GM12878 (cell line): Measurements from ENCODE around the gene SLC9A3. TPM values are rescaled to one million over a fixed set of nuclear protein-coding genes. Genes with fewer than 3 reads are reported as not detected.

Source experiments
- ATAC-seq: fragments of 200-7000 bp; cut with Tn5 transposase; 3 replicates; pipeline ENCODE4 v1.9.1; 2020; ENCODE audit warnings: mild to moderate bottlenecking, moderate library complexity
- BruUV-seq: library from RNA; stranded (reverse); fragments of 400-500 nt; replicated peaks from 2 replicates; lab custom pipeline; 2021; lab: Mats Ljungman, UMichigan
- CTCF ChIA-PET: fragments of 300-600 bp; sonication (Branson Sonifier 250); formaldehyde crosslinking; extraction: SDS; loops from one replicate; lab custom pipeline; 2021; ENCODE audit warnings: inconsistent platforms; lab: Yijun Ruan, JAX
- POLR2A ChIA-PET: fragments of 350-600 bp; formaldehyde crosslinking; extraction: SDS; loops from one replicate; lab custom pipeline; 2021; ENCODE audit warnings: inconsistent platforms; lab: Charles Lee
- RAD21 ChIA-PET: fragments of 300-600 bp; sonication (Branson Sonifier 250); formaldehyde crosslinking; loops from one replicate; lab custom pipeline; 2023; ENCODE audit warnings: antibody characterized with exemption; ENCODE audit not compliant: unreplicated experiment; lab: Charles Lee
- SMC1A ChIA-PET: fragments of 300-600 bp; sonication (Branson Sonifier 250); formaldehyde crosslinking; loops from one replicate; lab custom pipeline; 2023; ENCODE audit not compliant: unreplicated experiment, uncharacterized antibody; lab: Charles Lee
- DNase-seq: peaks from one replicate; pipeline ENCODE4 v3.0.0-alpha.2; 2011; ENCODE audit warnings: low read depth, low spot score
- FAIRE-seq: peaks from 3 replicates; lab custom pipeline; 2011; peaks lifted over from hg19 to GRCh38; lab: Jason Lieb, UNC
- H2AFZ ChIP-seq: 2 replicates; pipeline ENCODE4 v1.6.0; 2011; ENCODE audit warnings: low read depth, low read length, control low read depth; ENCODE audit not compliant: control insufficient read depth
- H3K27ac ChIP-seq: 2 replicates; pipeline ENCODE4 v1.5.1; 2011; ENCODE audit warnings: control low read depth; ENCODE audit not compliant: control insufficient read depth, insufficient read depth
- H3K27me3 ChIP-seq, 2 experiments: replicated peaks in 1 of 2; 2 replicates each; pipeline versions ENCODE4 v1.6.0 to v1.6.1; 2011; ENCODE audit warnings: low read length in 1 of 2; ENCODE audit not compliant: control insufficient read depth in 2 of 2, insufficient read depth in 2 of 2
- H3K36me3 ChIP-seq, 2 experiments: 2 replicates each; pipeline ENCODE4 v1.5.1; 2011; ENCODE audit warnings: low read length in 1 of 2; ENCODE audit not compliant: control insufficient read depth in 2 of 2, insufficient read depth in 2 of 2
- H3K4me1 ChIP-seq: 2 replicates; pipeline ENCODE4 v1.6.1; 2011; ENCODE audit warnings: mild to moderate bottlenecking, low read length, moderate library complexity, mixed read lengths; ENCODE audit not compliant: control insufficient read depth, insufficient read depth
- H3K4me2 ChIP-seq: 2 replicates; pipeline ENCODE4 v1.6.0; 2011; ENCODE audit warnings: control low read depth; ENCODE audit not compliant: control insufficient read depth, insufficient read depth
- H3K4me3 ChIP-seq: fragments of 200-600 bp; sonication (generic); 2 replicates; pipeline ENCODE4 v1.5.1; 2016
- H3K79me2 ChIP-seq: 2 replicates; pipeline ENCODE4 v1.6.0; 2011; ENCODE audit warnings: low read length; ENCODE audit not compliant: control insufficient read depth, insufficient read depth
- H3K9ac ChIP-seq: 2 replicates; pipeline ENCODE4 v1.8.0; 2011; ENCODE audit warnings: low read length, control low read depth, mixed read lengths; ENCODE audit not compliant: control insufficient read depth, insufficient read depth
- H3K9me3 ChIP-seq: replicated peaks from 3 replicates; pipeline ENCODE4 v1.5.1; 2011; ENCODE audit warnings: mild to moderate bottlenecking, low read length; ENCODE audit not compliant: control insufficient read depth, insufficient read depth
- H4K20me1 ChIP-seq: 2 replicates; pipeline ENCODE4 v1.6.0; 2011; ENCODE audit not compliant: control insufficient read depth, insufficient read depth
- CREB1 ChIP-seq: IDR thresholded peaks from 2 replicates; pipeline ENCODE4 v1.6.1; 2012; ENCODE audit warnings: low read depth, mild to moderate bottlenecking, inconsistent platforms
- POLR2A ChIP-seq: IDR thresholded peaks from 2 replicates; pipeline ENCODE4 v1.6.1; 2011; ENCODE audit warnings: low read depth, mild to moderate bottlenecking, low read length
- SMAD1 ChIP-seq: fragments of 450-650 bp; IDR thresholded peaks from 2 replicates; pipeline ENCODE4 v1.6.1; 2018; ENCODE audit warnings: mild to moderate bottlenecking, low read depth; ENCODE audit not compliant: partially characterized antibody
- SREBF2 ChIP-seq: IDR thresholded peaks from 2 replicates; pipeline ENCODE4 v1.6.1; 2012; ENCODE audit warnings: mild to moderate bottlenecking, low read length
- USF2 ChIP-seq: IDR thresholded peaks from 2 replicates; pipeline ENCODE4 v1.6.1; 2011; ENCODE audit warnings: low read depth, low read length, improper control_type of control experiment, borderline replicate concordance
- YBX1 ChIP-seq: fragments of 450-650 bp; IDR thresholded peaks from 2 replicates; pipeline ENCODE4 v1.6.1; 2016; ENCODE audit warnings: antibody characterized with exemption
- ZNF384 ChIP-seq: IDR thresholded peaks from 2 replicates; pipeline ENCODE4 v1.6.1; 2012; ENCODE audit warnings: low read depth, mild to moderate bottlenecking, low read length, improper control_type of control experiment, borderline replicate concordance
- WGBS: methylation state at CpG from one replicate; pipeline ENCODE4 v1.1.6; 2016; ENCODE audit warnings: low lambda C conversion rate; ENCODE audit not compliant: insufficient replicate concordance, insufficient coverage; ENCODE audit errors: missing lambda C conversion rate; 5-methylcytosine and 5-hydroxymethylcytosine counted together
- in situ Hi-C: fragments of 300-500 bp; cut with MboI; formaldehyde crosslinking; loops from 9 replicates; pipeline ENCODE4 v1.14.3; 2018; ENCODE audit warnings: mixed read lengths
- intact Hi-C: fragments of 100-400 bp; cut with micrococcal nuclease; formaldehyde crosslinking; loops from one replicate; pipeline ENCODE4 v1.14.2; 2022; ENCODE audit not compliant: unreplicated experiment
- polyA plus RNA-seq, 11 experiments: library from polyadenylated mRNA; depleted of rRNA in 4 of 11; unstranded in 6 of 11; stranded (reverse) in 5 of 11; fragments of >200 nt; fragmentation: Nextera tagmentation in 4 of 11; fragmentation: Illumina TruSeq in 1 of 11; extraction: Ambion mirVana in 4 of 11; extraction: Trizol in 1 of 11; gene quantifications; 1 replicate in 1 of 11; 2 replicates in 10 of 11; pipeline versions ENCODE4 v1.2.1 to v1.2.3, GENCODE V29; 2011 to 2016; ENCODE audit warnings: inconsistent platforms in 2 of 11, missing spikeins in 2 of 11, low read depth in 1 of 11
- total RNA-seq, 4 experiments: library from RNA; depleted of rRNA in 3 of 4; stranded (reverse); fragments of >200 nt in 3 of 4; fragmentation: Illumina TruSeq in 1 of 4; extraction: Trizol in 1 of 4; gene quantifications; 2 replicates each; pipeline versions ENCODE4 v1.2.1 to v1.2.3, GENCODE V29; 2013 to 2021
- TF ChIP-seq, protein P1 (sequence below): fragments of 450-650 bp; IDR thresholded peaks from 2 replicates; pipeline ENCODE4 v1.6.1; 2016; ENCODE audit warnings: mild to moderate bottlenecking

SLC9A3 gene
- total and polyA plus RNA-seq, 10 of the 15 experiments (the other 5 are each of a cell fraction or from before 2014, with no cell fraction given) = 0.04 to 5.2 (median 2.3) TPM; not detected in 1

DNA sequence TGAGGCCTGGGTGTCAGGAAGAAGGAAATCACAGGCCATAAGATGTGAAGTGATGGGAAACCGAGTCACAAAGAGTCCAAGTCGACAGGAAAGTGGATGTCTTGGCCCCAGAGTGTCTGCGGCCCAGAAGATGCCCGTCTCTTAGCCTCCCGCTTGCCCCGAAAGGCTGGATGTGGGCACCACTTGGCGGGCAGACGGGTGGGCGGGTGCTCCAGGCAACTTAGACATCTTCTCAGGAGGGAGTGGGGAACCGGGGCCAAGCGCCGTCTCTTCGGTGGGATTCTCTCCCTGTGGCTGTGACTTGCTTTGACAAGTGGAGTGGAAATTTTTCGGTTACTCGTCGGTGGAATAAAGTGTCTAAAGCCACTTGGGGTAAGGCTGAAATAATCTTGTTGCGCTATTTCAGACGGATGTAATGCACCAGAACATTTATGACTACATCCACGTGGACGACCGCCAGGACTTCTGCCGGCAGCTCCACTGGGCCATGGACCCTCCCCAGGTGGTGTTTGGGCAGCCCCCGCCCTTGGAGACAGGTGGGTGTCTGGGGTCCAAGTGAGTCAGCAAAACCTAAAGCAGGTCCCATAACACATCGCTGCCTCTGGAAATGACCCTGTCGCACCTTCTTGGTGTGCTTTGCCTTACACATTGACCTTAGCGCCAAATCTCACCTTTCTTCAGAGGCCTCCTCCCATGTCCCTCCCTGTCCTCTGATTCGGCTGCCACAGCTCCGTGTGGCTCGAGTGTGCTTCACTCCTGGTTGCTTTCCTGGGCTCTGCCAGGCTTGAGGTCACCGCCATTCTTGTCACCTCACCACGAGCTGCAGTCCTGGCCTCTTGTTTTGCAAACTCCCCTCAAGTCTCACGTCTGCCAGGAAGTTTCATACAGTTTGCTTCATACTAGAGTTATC is 101.7 kb downstream of the SLC9A3 start:
- WGBS = 85% methylated on average over 32 of the region's 32 CpGs

More for the DNA sequence above, 101.7 kb downstream of the SLC9A3 start:
- Histone ChIP-seq H3K79me2 (no peaks in the 10 kb centered on the region; the same call in none of the 2 replicates), H3K4me3 (no peak overlapping the region), H3K36me3 (peaks cover 0 to 17% of the 10 kb centered on the region in 2 experiments; a peak in 3 of 4 replicates), H3K27me3 (no peaks in the 10 kb centered on the region), H3K9me3 (no peaks in the 10 kb centered on the region), H3K4me2 (no peak overlapping the region), H3K9ac (no peak overlapping the region), H4K20me1 (no peaks in the 10 kb centered on the region), H3K4me1 (peaks cover 22% of the 10 kb centered on the region), H3K27ac (no peak overlapping the region), H2AFZ (no peak overlapping the region)
- no peak for DNase-seq
- ATAC-seq = no peak
- ChIA-PET POLR2A (interaction anchor here (2.2 kb wide), 1 partner anchor 106 kb away, joined by 10 read pairs; no protein-coding TSS in a partner anchor), RAD21 (interaction anchor here (3.7 kb wide), 1 partner anchor 105 kb away, joined by 49 read pairs; no protein-coding TSS in a partner anchor), SMC1A (interaction anchor here (0.7 to 3.7 kb wide), 3 partner anchors 16 to 106 kb away, joined by 3 to 18 read pairs (median 3); no protein-coding TSS in a partner anchor), CTCF (interaction anchor here (0.6 to 0.9 kb wide), 2 partner anchors 15 to 24 kb away, joined by 3 read pairs; no protein-coding TSS in a partner anchor)
- in situ Hi-C loops = no loop called here
- FAIRE-seq = no peak
- no peak for TF ChIP-seq SREBF2
- TF ChIP-seq SMAD1 = no peak
- TF ChIP-seq ZNF384 = no peak
- peak; percentile 33; the same call in 1 of the 2 replicates for TF ChIP-seq POLR2A
- TF ChIP-seq CREB1 = no peak
- TF ChIP-seq, protein P1, sequence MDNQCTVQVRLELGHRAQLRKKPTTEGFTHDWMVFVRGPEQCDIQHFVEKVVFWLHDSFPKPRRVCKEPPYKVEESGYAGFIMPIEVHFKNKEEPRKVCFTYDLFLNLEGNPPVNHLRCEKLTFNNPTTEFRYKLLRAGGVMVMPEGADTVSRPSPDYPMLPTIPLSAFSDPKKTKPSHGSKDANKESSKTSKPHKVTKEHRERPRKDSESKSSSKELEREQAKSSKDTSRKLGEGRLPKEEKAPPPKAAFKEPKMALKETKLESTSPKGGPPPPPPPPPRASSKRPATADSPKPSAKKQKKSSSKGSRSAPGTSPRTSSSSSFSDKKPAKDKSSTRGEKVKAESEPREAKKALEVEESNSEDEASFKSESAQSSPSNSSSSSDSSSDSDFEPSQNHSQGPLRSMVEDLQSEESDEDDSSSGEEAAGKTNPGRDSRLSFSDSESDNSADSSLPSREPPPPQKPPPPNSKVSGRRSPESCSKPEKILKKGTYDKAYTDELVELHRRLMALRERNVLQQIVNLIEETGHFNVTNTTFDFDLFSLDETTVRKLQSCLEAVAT = 0 out of 2 replicates have a peak, but pooled peaks have one; percentile 21
- no peak for TF ChIP-seq YBX1
- TF ChIP-seq USF2 = no peak
- intact Hi-C loops = no loop called here
- BruUV-seq = no TSS peak
